OCI-LY1 (cell line): Measurements from ENCODE around the gene SNTG2.

Experiments
- H2AFZ ChIP-seq: fragments of 200-600 bp; sonication (generic), shearing (Covaris generic); 2 replicates; pipeline ENCODE4 v1.6.0; 2014; ENCODE audit warnings: antibody characterized with exemption, mild to moderate bottlenecking, low read length
- H3F3A ChIP-seq: fragments of 200-600 bp; sonication (generic), shearing (Covaris generic); 2 replicates; pipeline ENCODE4 v1.6.0; 2014; ENCODE audit warnings: mild to moderate bottlenecking, antibody characterized with exemption, low read length, moderate library complexity; ENCODE audit not compliant: insufficient read depth
- H3K27ac ChIP-seq: fragments of 200-600 bp; sonication (generic); 2 replicates; pipeline ENCODE4 v1.5.1; 2014; ENCODE audit warnings: low read length, mixed run types, mild to moderate bottlenecking, low read depth; ENCODE audit not compliant: poor library complexity, severe bottlenecking
- H3K27me3 ChIP-seq: fragments of 200-600 bp; sonication (generic); 2 replicates; pipeline ENCODE4 v1.6.0; 2014; ENCODE audit warnings: antibody characterized with exemption, mild to moderate bottlenecking, low read length, moderate library complexity; ENCODE audit not compliant: insufficient read depth
- H3K36me3 ChIP-seq: fragments of 200-600 bp; sonication (generic); 2 replicates; pipeline ENCODE4 v1.6.1; 2014; ENCODE audit warnings: mild to moderate bottlenecking, antibody characterized with exemption, low read length, moderate library complexity, mixed read lengths; ENCODE audit not compliant: insufficient read depth
- H3K4me1 ChIP-seq: fragments of 200-600 bp; sonication (generic); 2 replicates; pipeline ENCODE4 v1.5.1; 2014; ENCODE audit warnings: mild to moderate bottlenecking, low read length, moderate library complexity; ENCODE audit not compliant: insufficient read depth, severe bottlenecking
- H3K4me2 ChIP-seq: fragments of 200-600 bp; sonication (generic), shearing (Covaris generic); 2 replicates; pipeline ENCODE4 v1.6.1; 2014; ENCODE audit warnings: low read length
- H3K4me3 ChIP-seq: fragments of 200-600 bp; sonication (generic); 2 replicates; pipeline ENCODE4 v1.5.1; 2014; ENCODE audit warnings: low read length, low read depth, mild to moderate bottlenecking, mixed read lengths; ENCODE audit not compliant: poor library complexity, severe bottlenecking
- H3K79me2 ChIP-seq: fragments of 200-600 bp; shearing (Covaris generic); 2 replicates; pipeline ENCODE4 v1.6.1; 2016; ENCODE audit warnings: mixed run types, low read length, mixed read lengths; ENCODE audit not compliant: insufficient read depth
- H3K9ac ChIP-seq: fragments of 200-600 bp; sonication (generic), shearing (Covaris generic); 2 replicates; pipeline ENCODE4 v1.6.1; 2014; ENCODE audit warnings: mild to moderate bottlenecking, low read length, mixed read lengths
- H3K9me2 ChIP-seq: fragments of 200-600 bp; sonication (generic), shearing (Covaris generic); 2 replicates; pipeline ENCODE4 v1.6.1; 2014; ENCODE audit warnings: low read depth, mild to moderate bottlenecking, low read length, mixed read lengths
- H3K9me3 ChIP-seq: fragments of 200-600 bp; shearing (Covaris generic); 2 replicates; pipeline ENCODE4 v1.6.1; 2014; ENCODE audit warnings: low read length, mixed read lengths
- H4K20me1 ChIP-seq: fragments of 200-600 bp; sonication (generic), shearing (Covaris generic); 2 replicates; pipeline ENCODE4 v1.6.0; 2016; ENCODE audit warnings: mild to moderate bottlenecking, low read length; ENCODE audit not compliant: insufficient read depth
- EZH2 ChIP-seq: fragments of 200-600 bp; sonication (generic), shearing (Covaris generic); IDR thresholded peaks from 2 replicates; pipeline ENCODE4 v1.8.0; 2017; ENCODE audit warnings: borderline replicate concordance, mixed run types, mild to moderate bottlenecking, antibody characterized with exemption, low read length, moderate library complexity, mixed read lengths
- TF ChIP-seq, protein P1 (sequence below): fragments of 200-600 bp; sonication (generic), shearing (Covaris generic); IDR thresholded peaks from 2 replicates; pipeline ENCODE4 v1.5.1; 2017; ENCODE audit warnings: mild to moderate bottlenecking, antibody characterized with exemption, low read length, moderate library complexity, mixed read lengths

Gene SNTG2

DNA sequence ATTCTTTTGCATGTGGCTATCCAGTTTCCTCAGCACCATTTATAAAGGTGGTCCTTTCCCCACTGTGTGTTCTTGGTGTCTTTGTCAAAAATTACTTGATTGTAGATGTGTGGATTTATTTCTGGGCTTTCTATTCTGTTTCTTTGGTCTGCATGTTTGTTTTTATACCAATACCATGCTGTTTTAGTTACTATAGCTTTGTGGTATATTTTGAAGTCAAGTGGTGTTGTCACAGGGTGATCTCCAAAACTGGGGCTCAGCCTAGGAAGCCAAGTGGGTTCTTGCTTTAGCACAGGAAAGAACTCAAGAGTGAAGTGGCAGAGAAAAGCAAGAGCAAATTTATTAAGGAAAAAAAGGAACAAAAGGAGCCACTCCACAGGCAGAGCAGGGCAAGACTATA lies 6.0 kb upstream of the SNTG2 start:
- H4K20me1 ChIP-seq = no peaks in the 10 kb centered on the region
- H3K9me3 ChIP-seq = 0 out of 2 replicates have a peak, but pooled peaks cover 5% of the 10 kb centered on the region
- H3K4me3 ChIP-seq = no peak overlapping the region
- H3K9ac ChIP-seq = no peak overlapping the region
- no peak overlapping the region for H3K27ac ChIP-seq
- H2AFZ ChIP-seq = no peak overlapping the region
- TF ChIP-seq, protein P1, sequence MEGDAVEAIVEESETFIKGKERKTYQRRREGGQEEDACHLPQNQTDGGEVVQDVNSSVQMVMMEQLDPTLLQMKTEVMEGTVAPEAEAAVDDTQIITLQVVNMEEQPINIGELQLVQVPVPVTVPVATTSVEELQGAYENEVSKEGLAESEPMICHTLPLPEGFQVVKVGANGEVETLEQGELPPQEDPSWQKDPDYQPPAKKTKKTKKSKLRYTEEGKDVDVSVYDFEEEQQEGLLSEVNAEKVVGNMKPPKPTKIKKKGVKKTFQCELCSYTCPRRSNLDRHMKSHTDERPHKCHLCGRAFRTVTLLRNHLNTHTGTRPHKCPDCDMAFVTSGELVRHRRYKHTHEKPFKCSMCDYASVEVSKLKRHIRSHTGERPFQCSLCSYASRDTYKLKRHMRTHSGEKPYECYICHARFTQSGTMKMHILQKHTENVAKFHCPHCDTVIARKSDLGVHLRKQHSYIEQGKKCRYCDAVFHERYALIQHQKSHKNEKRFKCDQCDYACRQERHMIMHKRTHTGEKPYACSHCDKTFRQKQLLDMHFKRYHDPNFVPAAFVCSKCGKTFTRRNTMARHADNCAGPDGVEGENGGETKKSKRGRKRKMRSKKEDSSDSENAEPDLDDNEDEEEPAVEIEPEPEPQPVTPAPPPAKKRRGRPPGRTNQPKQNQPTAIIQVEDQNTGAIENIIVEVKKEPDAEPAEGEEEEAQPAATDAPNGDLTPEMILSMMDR = no peak
- TF ChIP-seq EZH2 = no peak
- H3F3A ChIP-seq = no peaks in the 10 kb centered on the region
- no peaks in the 10 kb centered on the region for H3K79me2 ChIP-seq
- no peaks in the 10 kb centered on the region for H3K4me1 ChIP-seq
- H3K9me2 ChIP-seq = no peaks in the 10 kb centered on the region
- no peaks in the 10 kb centered on the region for H3K36me3 ChIP-seq
- H3K27me3 ChIP-seq = no peaks in the 10 kb centered on the region
- H3K4me2 ChIP-seq = no peak overlapping the region

DNA sequence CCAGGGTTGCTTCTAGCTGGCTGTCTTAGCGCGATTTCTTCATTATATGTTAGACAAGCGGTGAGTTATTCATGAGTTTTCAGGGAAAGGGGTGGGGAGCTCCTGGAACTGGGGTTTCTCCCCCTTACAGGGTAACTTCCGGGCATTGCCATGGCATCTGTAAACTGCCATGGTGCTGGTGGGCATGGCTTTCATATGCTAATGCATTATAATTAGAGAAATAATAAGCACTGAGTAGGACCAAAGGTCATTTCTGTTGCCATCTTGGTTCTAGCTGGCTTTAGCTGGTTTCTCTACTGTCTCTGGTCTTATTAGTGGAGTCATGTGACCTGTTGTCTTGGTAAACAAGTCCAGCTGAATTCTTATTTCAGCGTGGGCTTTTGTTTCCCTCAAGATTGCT lies 5.5 kb upstream of the SNTG2 start:
- TF ChIP-seq, protein P1 = no peak
- TF ChIP-seq EZH2 = no peak
- Histone ChIP-seq H4K20me1 (no peaks in the 10 kb centered on the region), H2AFZ (no peak overlapping the region), H3K79me2 (no peaks in the 10 kb centered on the region), H3F3A (no peaks in the 10 kb centered on the region), H3K4me3 (no peak overlapping the region), H3K9me2 (no peaks in the 10 kb centered on the region), H3K9me3 (0 out of 2 replicates have a peak, but pooled peaks cover 5% of the 10 kb centered on the region), H3K27ac (no peak overlapping the region), H3K36me3 (no peaks in the 10 kb centered on the region), H3K27me3 (no peaks in the 10 kb centered on the region), H3K4me1 (no peaks in the 10 kb centered on the region), H3K9ac (no peak overlapping the region), H3K4me2 (no peak overlapping the region)

DNA sequence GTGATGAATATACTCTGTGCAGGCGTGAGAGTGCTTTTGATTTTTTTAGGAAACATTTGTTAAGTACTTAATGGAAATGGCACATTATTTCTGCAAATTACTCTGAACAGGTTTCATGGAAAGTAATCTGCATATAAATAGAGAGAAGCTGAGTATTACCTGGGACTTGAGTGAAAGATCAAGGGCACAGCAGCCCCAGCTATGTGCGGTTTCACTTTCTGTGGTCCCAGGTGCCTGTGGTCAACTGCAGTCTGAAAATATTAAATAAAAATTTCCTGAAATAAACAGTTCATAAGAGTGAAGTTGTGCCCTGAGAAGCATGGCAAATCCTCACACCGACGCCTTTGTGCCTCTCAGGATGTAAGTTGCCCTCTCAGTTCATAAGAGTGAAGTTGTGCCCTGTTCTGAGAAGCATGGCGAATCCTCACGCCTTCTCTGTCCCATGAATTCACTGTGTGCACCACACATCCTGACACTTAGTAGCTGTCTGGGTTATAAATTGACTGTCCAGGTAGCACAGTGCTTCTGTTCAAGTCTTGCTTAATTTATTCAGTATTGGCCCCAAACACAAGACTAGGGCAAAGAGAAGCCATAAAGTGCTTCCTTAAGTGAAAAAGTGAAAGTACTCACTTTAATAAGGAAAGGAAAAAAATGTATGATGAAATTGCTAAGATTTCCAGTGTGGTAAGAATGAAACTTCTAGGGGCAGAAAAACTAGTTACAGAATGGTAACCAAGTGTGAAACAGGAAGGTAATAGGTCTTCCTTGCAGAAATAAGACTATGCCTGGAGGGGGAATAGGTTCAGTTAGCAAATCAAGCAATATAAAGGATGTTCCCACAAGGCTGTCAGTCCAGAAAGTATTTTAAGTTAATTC lies 4.3 kb upstream of the SNTG2 start:
- no peak overlapping the region for H3K4me2 ChIP-seq
- H3K4me1 ChIP-seq = no peaks in the 10 kb centered on the region
- H3K9ac ChIP-seq = no peak overlapping the region
- no peak for TF ChIP-seq EZH2
- TF ChIP-seq, protein P1 = no peak
- H2AFZ ChIP-seq = no peak overlapping the region
- H3K9me2 ChIP-seq = no peaks in the 10 kb centered on the region
- no peaks in the 10 kb centered on the region for H3K79me2 ChIP-seq
- H3K27ac ChIP-seq = no peak overlapping the region
- H3F3A ChIP-seq = no peaks in the 10 kb centered on the region
- no peak overlapping the region for H3K4me3 ChIP-seq
- H3K36me3 ChIP-seq = no peaks in the 10 kb centered on the region
- 0 out of 2 replicates have a peak, but pooled peaks cover 5% of the 10 kb centered on the region for H3K9me3 ChIP-seq
- no peaks in the 10 kb centered on the region for H4K20me1 ChIP-seq
- no peaks in the 10 kb centered on the region for H3K27me3 ChIP-seq
